ENCODE data around the gene FOXP1. TPM values are rescaled to one million over a fixed set of nuclear protein-coding genes. Genes with fewer than 3 reads are reported as not detected.

The FOXP1 gene
- total RNA-seq, 2 donors from 2014 or later, result 41.7 to 94.3 TPM

DNA sequence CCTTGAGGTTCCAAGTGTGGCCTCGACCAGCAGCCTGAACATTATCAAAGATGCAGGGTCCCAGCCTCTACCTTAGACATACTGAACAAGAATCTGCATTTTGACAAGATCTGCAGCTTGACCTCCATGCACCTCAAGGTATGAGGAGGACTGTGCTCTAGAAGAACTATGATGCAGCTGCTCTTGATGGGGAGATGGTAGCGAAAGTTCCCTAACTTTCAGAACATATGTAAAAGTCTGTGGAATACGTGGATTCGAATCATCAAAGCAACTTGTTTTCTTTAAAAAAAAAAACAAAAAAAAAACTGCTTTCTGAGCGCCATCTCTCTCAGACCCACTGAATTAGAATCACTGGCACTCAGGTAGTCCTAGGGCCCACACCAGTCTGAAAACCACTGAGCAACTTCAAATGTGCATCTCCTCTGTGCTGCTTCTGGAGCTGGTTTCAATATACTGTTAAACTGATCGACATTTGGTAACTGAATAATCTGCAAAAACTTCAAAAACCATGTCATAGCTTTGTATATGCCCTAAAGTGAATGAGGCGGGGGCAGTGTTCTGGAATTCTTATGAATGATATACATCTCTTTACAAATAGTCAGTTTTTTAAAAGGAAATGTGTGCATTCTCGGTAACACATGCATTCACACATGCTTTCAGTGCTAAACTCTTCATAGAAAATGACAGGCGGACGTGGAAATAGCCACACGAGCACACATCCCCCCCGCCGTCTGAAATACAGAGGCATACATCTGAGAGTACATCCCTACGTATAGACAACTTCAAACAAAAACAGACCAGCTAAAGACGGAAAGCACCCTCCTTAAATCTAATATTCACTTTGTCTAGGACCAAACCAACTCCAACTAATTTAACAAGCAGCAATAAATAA lies 128.8 kb downstream of the FOXP1 start:
- 91 to 92% methylated on average over 11 to 15 of the region's 15 CpGs for WGBS, 2 experiments (ENCODE audit: insufficient coverage in 1 of 2, insufficient read length in 1 of 2)
- TF ChIP-seq, protein P1, sequence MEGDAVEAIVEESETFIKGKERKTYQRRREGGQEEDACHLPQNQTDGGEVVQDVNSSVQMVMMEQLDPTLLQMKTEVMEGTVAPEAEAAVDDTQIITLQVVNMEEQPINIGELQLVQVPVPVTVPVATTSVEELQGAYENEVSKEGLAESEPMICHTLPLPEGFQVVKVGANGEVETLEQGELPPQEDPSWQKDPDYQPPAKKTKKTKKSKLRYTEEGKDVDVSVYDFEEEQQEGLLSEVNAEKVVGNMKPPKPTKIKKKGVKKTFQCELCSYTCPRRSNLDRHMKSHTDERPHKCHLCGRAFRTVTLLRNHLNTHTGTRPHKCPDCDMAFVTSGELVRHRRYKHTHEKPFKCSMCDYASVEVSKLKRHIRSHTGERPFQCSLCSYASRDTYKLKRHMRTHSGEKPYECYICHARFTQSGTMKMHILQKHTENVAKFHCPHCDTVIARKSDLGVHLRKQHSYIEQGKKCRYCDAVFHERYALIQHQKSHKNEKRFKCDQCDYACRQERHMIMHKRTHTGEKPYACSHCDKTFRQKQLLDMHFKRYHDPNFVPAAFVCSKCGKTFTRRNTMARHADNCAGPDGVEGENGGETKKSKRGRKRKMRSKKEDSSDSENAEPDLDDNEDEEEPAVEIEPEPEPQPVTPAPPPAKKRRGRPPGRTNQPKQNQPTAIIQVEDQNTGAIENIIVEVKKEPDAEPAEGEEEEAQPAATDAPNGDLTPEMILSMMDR (conservative IDR thresholded peaks at IDR 0.05), result no peak
- H3K4me1 Mint-ChIP-seq, result peaks cover 71% of the 10 kb centered on the region

DNA sequence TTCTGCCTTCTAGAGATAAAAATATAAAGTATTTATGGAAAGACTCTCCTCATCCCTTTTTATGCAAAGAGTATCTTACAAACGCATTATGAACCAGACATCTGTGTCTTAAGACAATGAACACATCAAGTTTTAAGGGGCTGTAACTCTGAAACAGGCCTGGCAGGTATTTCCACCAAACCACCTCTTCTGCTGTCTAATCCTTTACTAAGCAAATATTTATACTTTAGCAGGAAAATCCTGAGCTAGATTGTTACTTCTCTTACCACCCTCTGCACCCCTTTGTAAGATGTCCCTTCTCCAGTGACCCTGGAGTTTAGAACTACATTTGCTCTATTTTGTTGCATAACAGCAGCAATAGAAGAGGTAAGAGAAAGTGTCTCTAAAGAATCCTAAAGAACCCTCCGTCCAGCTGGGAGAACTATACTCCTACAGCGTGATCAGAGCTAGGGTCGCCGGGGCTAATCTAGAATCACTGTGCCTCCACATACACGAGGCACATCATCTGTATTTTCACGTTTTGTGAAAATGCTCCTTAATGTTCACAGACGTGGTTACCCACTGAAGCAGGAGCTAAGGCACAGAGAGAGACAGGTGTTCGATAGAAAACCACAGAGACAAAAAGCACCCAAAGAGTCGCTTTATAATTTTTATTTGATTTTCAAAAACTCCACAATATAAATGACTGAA lies 129.6 kb downstream of the FOXP1 start:
- Histone ChIP-seq H3K4me1 (ENCODE audit: control insufficient read depth, insufficient read depth, low read length) (peaks cover 12% of the 10 kb centered on the region), H3K27me3 (ENCODE audit: control insufficient read depth, insufficient read depth, low read length, poor library complexity, severe bottlenecking) (no peaks in the 10 kb centered on the region), H3K27ac (ENCODE audit: low read depth, low read length) (no peak overlapping the region), H3K36me3 (ENCODE audit: control insufficient read depth, insufficient read depth, low read length) (no peaks in the 10 kb centered on the region), H3K9me3 (ENCODE audit: control insufficient read depth, low read length) (no peaks in the 10 kb centered on the region), H3K4me3 (ENCODE audit: low read length) (no peak overlapping the region), H3K9ac (ENCODE audit: extremely low read depth, low read length, poor library complexity, severe bottlenecking) (no peak overlapping the region)
- H3K4me3 Mint-ChIP-seq, result no peak overlapping the region
- peak overlapping the region; percentile 31 for H3K27ac Mint-ChIP-seq
- TF ChIP-seq, protein P1 (conservative IDR thresholded peaks at IDR 0.05), result no peak
- H3K27me3 Mint-ChIP-seq (ENCODE audit: insufficient read depth), result no peaks in the 10 kb centered on the region
- H3K36me3 Mint-ChIP-seq (ENCODE audit: low read depth), result no peaks in the 10 kb centered on the region
- no peak for DNase-seq
- WGBS, 2 experiments (ENCODE audit: insufficient coverage in 1 of 2, insufficient read length in 1 of 2), result 92 to 97% methylated on average over 9 to 10 of the region's 10 CpGs
- peaks cover 77% of the 10 kb centered on the region for H3K4me1 Mint-ChIP-seq
- H3K9me3 Mint-ChIP-seq, result no peaks in the 10 kb centered on the region

More for the DNA sequence above, 128.8 kb downstream of the FOXP1 start:
- Mint-ChIP-seq H3K27ac (no peak overlapping the region), H3K4me3 (no peak overlapping the region), H3K36me3 (ENCODE audit: low read depth) (no peaks in the 10 kb centered on the region), H3K27me3 (ENCODE audit: insufficient read depth) (no peaks in the 10 kb centered on the region), H3K9me3 (no peaks in the 10 kb centered on the region)
- Histone ChIP-seq H3K27me3 (ENCODE audit: control insufficient read depth, insufficient read depth, low read length, poor library complexity, severe bottlenecking) (no peaks in the 10 kb centered on the region), H3K9me3 (ENCODE audit: control insufficient read depth, low read length) (no peaks in the 10 kb centered on the region), H3K9ac (ENCODE audit: extremely low read depth, low read length, poor library complexity, severe bottlenecking) (no peak overlapping the region), H3K4me3 (ENCODE audit: low read length) (no peak overlapping the region), H3K36me3 (ENCODE audit: control insufficient read depth, insufficient read depth, low read length) (no peaks in the 10 kb centered on the region), H3K27ac (ENCODE audit: low read depth, low read length) (no peak overlapping the region), H3K4me1 (ENCODE audit: control insufficient read depth, insufficient read depth, low read length) (peaks cover 12% of the 10 kb centered on the region)
- no peak for DNase-seq

DNA sequence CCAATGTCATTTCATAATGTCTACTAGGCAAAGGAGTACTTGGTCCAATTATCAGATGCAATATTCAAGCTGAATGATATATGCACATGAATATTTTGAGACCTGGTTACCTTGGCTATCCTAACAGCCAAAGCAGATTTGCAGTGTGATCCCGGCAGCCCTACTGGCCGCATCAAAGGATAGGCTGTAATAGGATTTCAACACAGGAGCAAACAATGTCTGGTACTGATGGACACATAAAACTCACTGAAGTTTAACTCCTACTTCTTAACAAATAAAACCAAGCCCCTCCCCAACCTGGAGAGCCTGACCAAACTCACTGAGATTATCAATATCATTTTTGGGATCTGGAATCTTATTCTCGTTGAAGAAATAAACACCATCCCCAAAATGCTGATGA lies 130.2 kb downstream of the FOXP1 start:
- H3K36me3 Mint-ChIP-seq (ENCODE audit: low read depth), result no peaks in the 10 kb centered on the region
- H3K4me1 ChIP-seq (ENCODE audit: control insufficient read depth, insufficient read depth, low read length), result peaks cover 12% of the 10 kb centered on the region

More for the DNA sequence above, 130.2 kb downstream of the FOXP1 start:
- Mint-ChIP-seq H3K9me3 (no peaks in the 10 kb centered on the region), H3K4me3 (no peak overlapping the region), H3K4me1 (peaks cover 78% of the 10 kb centered on the region), H3K27me3 (ENCODE audit: insufficient read depth) (no peaks in the 10 kb centered on the region), H3K27ac (no peak overlapping the region)
- H3K9me3 ChIP-seq (ENCODE audit: control insufficient read depth, low read length), result no peaks in the 10 kb centered on the region
- H3K27me3 ChIP-seq (ENCODE audit: control insufficient read depth, insufficient read depth, low read length, poor library complexity, severe bottlenecking), result no peaks in the 10 kb centered on the region
- no peak for DNase-seq
- H3K4me3 ChIP-seq (ENCODE audit: low read length), result no peak overlapping the region
- H3K36me3 ChIP-seq (ENCODE audit: control insufficient read depth, insufficient read depth, low read length), result no peaks in the 10 kb centered on the region
- 93 to 100% methylated on average over 2 to 3 of the region's 3 CpGs for WGBS, 2 experiments (ENCODE audit: insufficient coverage in 1 of 2, insufficient read length in 1 of 2)
- no peak overlapping the region for H3K9ac ChIP-seq (ENCODE audit: extremely low read depth, low read length, poor library complexity, severe bottlenecking)
- TF ChIP-seq, protein P1 (conservative IDR thresholded peaks at IDR 0.05), result no peak
- no peak overlapping the region for H3K27ac ChIP-seq (ENCODE audit: low read depth, low read length)
